H1 (cell line): ENCODE data around the gene RNF220. TPM values are rescaled to one million over a fixed set of nuclear protein-coding genes. Genes with fewer than 3 reads are reported as not detected.

Experiments used
- CHD7 ChIP-seq: fragments of 300-600 bp; sonication (generic); IDR thresholded peaks from 2 replicates; pipeline ENCODE4 v1.7.1; 2012; ENCODE audit warnings: low read length, moderate library complexity, mild to moderate bottlenecking, inconsistent platforms; ENCODE audit not compliant: insufficient replicate concordance
- FOSL1 ChIP-seq: IDR thresholded peaks from 2 replicates; pipeline ENCODE4 v1.6.1; 2011; ENCODE audit warnings: mild to moderate bottlenecking, low read depth, low read length, moderate library complexity; ENCODE audit not compliant: insufficient read depth
- RFX5 ChIP-seq: IDR thresholded peaks from 2 replicates; pipeline ENCODE4 v1.6.1; 2011; ENCODE audit warnings: low read depth, low read length, improper control_type of control experiment, borderline replicate concordance
- SIX5 ChIP-seq: IDR thresholded peaks from 2 replicates; pipeline ENCODE4 v1.6.1; 2011; ENCODE audit warnings: mild to moderate bottlenecking, low read depth, low read length
- SRF ChIP-seq: IDR thresholded peaks from 2 replicates; pipeline ENCODE4 v1.6.1; 2011; ENCODE audit warnings: mild to moderate bottlenecking, low read depth, low read length, moderate library complexity
- TEAD4 ChIP-seq: IDR thresholded peaks from 2 replicates; pipeline ENCODE4 v1.6.1; 2012; ENCODE audit warnings: low read depth, low read length, inconsistent platforms, mixed read lengths
- polyA plus RNA-seq, 7 experiments: library from polyadenylated mRNA; depleted of rRNA in 3 of 7; stranded (reverse) in 5 of 7; unstranded in 2 of 7; fragments of >200 nt in 5 of 7; fragments of 200-250 nt in 2 of 7; gene quantifications; 1 replicate in 5 of 7; 2 replicates in 1 of 7; 4 replicates in 1 of 7; pipeline versions ENCODE4 v1.2.1 to v1.2.3, GENCODE V29; 2011 to 2013; ENCODE audit warnings: missing spikeins in 2 of 7, mixed read lengths in 2 of 7
- total RNA-seq: library from RNA; stranded (reverse); fragmentation: NEBNext Ultra II Directional; extraction: Animal tissue kit (Norgen Biotek cat#: 25700); gene quantifications from 2 replicates; pipeline ENCODE4 v1.2.1, GENCODE V29; 2021

RNF220 gene
- total and polyA plus RNA-seq, 2 of the 8 experiments (the other 6 are each of a cell fraction or from before 2014, with no cell fraction given), result 123 to 160 TPM

GRCh38 chr1:44588551-44589210, 183.6 kb downstream of the RNF220 start (continued):
- no peak for TF ChIP-seq CHD7
- TF ChIP-seq TEAD4, result no peak
- no peak for TF ChIP-seq RFX5
- no peak for TF ChIP-seq SIX5
- TF ChIP-seq FOSL1, result no peak
- TF ChIP-seq SRF, result no peak
- TF ChIP-seq, all 59 proteins: peak for 0
